ENCODE results near the gene FOXE3. TPM values are rescaled to one million over a fixed set of nuclear protein-coding genes. Genes with fewer than 3 reads are reported as not detected.

Gene FOXE3
- total RNA-seq, 1 donor from 2014 or later = not detected

DNA sequence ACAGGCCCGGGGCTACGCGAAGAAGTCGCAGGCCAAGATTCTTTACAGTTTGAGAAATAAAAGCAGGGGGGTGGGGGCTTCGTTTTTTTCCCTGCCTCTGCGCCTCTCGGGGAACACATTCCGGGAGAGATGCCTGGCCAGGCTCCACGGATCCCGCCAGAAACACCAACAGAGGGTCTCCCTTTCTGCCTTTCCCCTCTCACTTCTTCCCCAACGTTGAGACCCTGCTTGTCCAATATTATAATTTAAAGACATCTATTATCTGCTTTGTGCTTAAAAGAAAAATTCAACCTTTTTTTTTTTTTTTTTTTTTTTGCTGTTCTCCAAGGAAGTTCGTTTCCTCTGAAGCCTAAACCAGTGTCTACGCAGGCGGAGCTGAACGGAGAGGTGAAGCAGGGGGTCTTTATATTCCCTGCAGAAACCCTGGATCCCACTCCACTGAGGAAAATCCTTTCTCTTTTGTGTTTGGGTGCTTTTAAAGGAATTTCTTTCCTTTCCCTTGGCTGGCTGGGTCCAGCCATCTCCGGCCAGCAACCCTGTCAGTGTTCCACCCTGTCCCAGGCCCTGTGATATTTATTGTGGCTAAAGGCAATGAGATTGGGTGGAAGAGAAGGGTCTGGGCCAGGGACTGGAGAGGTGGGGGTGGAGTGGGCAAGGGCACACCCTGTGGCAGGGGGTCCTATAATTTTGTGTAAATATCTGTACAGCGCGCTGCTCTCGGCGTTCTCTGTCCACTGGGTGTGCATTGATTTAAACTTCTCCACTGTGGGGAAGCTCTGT, 23.9 kb downstream of the FOXE3 start:
- H3K27me3 Mint-ChIP-seq (ENCODE audit: unreplicated experiment) = peaks cover 20% of the 10 kb centered on the region
- no peak for DNase-seq (ENCODE audit: low spot score)
- H3K4me1 Mint-ChIP-seq (ENCODE audit: unreplicated experiment) = peaks cover 30% of the 10 kb centered on the region
- H3K27ac Mint-ChIP-seq (ENCODE audit: unreplicated experiment) = peak overlapping the region; percentile 18
- no peak overlapping the region for H3K4me3 Mint-ChIP-seq (ENCODE audit: unreplicated experiment)
- H3K9me3 Mint-ChIP-seq (ENCODE audit: unreplicated experiment) = no peaks in the 10 kb centered on the region
- H3K36me3 Mint-ChIP-seq (ENCODE audit: low read depth, unreplicated experiment) = no peaks in the 10 kb centered on the region
- TF ChIP-seq, protein P1, sequence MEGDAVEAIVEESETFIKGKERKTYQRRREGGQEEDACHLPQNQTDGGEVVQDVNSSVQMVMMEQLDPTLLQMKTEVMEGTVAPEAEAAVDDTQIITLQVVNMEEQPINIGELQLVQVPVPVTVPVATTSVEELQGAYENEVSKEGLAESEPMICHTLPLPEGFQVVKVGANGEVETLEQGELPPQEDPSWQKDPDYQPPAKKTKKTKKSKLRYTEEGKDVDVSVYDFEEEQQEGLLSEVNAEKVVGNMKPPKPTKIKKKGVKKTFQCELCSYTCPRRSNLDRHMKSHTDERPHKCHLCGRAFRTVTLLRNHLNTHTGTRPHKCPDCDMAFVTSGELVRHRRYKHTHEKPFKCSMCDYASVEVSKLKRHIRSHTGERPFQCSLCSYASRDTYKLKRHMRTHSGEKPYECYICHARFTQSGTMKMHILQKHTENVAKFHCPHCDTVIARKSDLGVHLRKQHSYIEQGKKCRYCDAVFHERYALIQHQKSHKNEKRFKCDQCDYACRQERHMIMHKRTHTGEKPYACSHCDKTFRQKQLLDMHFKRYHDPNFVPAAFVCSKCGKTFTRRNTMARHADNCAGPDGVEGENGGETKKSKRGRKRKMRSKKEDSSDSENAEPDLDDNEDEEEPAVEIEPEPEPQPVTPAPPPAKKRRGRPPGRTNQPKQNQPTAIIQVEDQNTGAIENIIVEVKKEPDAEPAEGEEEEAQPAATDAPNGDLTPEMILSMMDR (IDR thresholded peaks at IDR 0.05; ENCODE audit: unreplicated experiment) = no peak

DNA sequence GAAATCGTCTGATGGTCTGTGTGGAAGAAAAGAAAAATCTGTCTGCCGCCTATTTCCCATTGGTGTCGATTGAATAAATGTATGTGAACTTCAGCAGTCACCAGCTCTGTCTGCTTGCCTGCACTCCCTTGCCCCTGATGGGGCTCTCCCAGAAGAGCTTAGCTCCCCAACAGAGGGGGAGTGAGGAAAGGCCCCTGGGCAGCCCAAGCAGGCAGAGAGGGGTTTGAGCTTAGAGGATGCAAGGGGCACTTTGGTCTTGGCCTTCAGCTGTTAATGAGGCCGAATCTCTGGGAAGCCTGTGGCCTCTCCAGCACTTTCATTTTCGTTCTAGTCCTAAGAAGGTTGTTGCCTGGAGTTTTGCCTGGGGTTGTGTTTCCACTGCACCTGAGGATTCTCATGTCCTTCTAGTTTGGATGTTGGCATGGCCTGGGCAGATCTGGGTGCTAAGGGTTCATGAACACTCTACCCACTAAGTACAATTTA, 24.6 kb downstream of the FOXE3 start:
- no peak for DNase-seq (ENCODE audit: low spot score)

DNA sequence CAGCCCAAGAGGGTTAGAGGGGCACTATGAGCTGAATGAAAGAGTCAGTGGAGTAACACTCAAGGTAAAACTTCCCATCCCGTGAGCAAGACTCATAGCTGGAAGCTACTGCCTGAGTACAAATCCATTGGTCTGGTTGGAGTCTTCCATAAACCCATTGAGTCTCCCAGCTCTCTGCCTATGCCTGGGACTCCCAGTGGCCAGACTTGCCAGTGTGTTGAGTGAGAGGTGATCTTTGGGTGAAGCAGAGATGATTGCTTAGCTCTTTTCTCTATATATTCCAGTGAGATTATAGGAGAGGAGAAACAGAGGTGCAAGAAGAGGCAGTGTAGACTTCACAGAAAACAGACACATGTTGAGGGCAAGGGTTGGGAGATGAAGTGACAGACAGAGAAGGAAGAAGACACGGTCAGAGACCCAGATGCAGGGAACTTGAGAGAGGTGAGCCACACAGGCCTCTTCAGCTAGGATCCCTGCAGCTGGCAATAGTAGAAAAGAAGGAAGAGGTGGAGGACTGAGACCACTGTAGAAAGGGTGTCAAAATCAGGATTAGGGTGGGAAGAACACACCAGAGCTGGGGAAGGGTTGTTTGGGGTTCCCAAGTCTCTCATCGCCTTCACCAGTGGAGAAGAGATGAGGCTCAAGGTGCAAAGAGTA, 25.5 kb downstream of the FOXE3 start:
- Mint-ChIP-seq H3K4me3 (ENCODE audit: unreplicated experiment) (no peak overlapping the region), H3K27ac (ENCODE audit: unreplicated experiment) (no peak overlapping the region), H3K9me3 (ENCODE audit: unreplicated experiment) (no peaks in the 10 kb centered on the region), H3K4me1 (ENCODE audit: unreplicated experiment) (peaks cover 22% of the 10 kb centered on the region), H3K36me3 (ENCODE audit: low read depth, unreplicated experiment) (no peaks in the 10 kb centered on the region), H3K27me3 (ENCODE audit: unreplicated experiment) (peaks cover 19% of the 10 kb centered on the region)
- TF ChIP-seq, protein P1 (IDR thresholded peaks at IDR 0.05; ENCODE audit: unreplicated experiment) = no peak
- no peak for DNase-seq (ENCODE audit: low spot score)

More for the DNA sequence above, 24.6 kb downstream of the FOXE3 start:
- peaks cover 31% of the 10 kb centered on the region for H3K4me1 Mint-ChIP-seq (ENCODE audit: unreplicated experiment)
- no peak overlapping the region for H3K27ac Mint-ChIP-seq (ENCODE audit: unreplicated experiment)
- no peaks in the 10 kb centered on the region for H3K9me3 Mint-ChIP-seq (ENCODE audit: unreplicated experiment)
- H3K36me3 Mint-ChIP-seq (ENCODE audit: low read depth, unreplicated experiment) = no peaks in the 10 kb centered on the region
- peaks cover 22% of the 10 kb centered on the region for H3K27me3 Mint-ChIP-seq (ENCODE audit: unreplicated experiment)
- TF ChIP-seq, protein P1 (IDR thresholded peaks at IDR 0.05; ENCODE audit: unreplicated experiment) = no peak
- H3K4me3 Mint-ChIP-seq (ENCODE audit: unreplicated experiment) = no peak overlapping the region

DNA sequence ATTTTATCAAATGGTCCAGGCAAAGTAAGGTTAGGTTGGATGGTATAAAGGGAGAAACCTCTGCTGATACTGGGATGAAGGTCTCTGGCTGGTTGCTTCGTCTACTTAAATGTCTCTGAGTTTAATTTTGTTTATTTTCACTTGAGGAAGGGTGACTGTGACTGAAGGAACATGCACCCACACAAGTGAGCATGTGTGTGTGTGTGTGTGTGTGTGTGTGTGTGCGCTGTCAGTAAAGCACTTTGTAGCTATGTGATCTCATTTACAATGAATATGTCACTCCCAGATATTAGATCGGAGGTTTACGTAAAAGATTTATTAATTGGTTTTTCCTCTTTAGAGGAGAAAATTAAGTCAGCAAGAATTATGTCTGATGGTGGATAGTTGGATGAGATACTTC, 26.1 kb downstream of the FOXE3 start:
- Mint-ChIP-seq H3K27me3 (ENCODE audit: unreplicated experiment) (peaks cover 21% of the 10 kb centered on the region), H3K36me3 (ENCODE audit: low read depth, unreplicated experiment) (no peaks in the 10 kb centered on the region), H3K4me3 (ENCODE audit: unreplicated experiment) (no peak overlapping the region), H3K4me1 (ENCODE audit: unreplicated experiment) (peaks cover 20% of the 10 kb centered on the region), H3K27ac (ENCODE audit: unreplicated experiment) (no peak overlapping the region), H3K9me3 (ENCODE audit: unreplicated experiment) (no peaks in the 10 kb centered on the region)
- no peak for DNase-seq (ENCODE audit: low spot score)
- TF ChIP-seq, protein P1 (IDR thresholded peaks at IDR 0.05; ENCODE audit: unreplicated experiment) = no peak

Data from endothelial cell (in vitro differentiated cells).